ENCODE measurements around the gene CHCHD3. TPM values are rescaled to one million over a fixed set of nuclear protein-coding genes. Genes with fewer than 3 reads are reported as not detected.

CHCHD3 gene
- total and polyA plus RNA-seq, 9 of the 15 experiments (the other 6 are each of a cell fraction or from before 2014, with no cell fraction given), result 66.2 to 279 (median 204) TPM

DNA sequence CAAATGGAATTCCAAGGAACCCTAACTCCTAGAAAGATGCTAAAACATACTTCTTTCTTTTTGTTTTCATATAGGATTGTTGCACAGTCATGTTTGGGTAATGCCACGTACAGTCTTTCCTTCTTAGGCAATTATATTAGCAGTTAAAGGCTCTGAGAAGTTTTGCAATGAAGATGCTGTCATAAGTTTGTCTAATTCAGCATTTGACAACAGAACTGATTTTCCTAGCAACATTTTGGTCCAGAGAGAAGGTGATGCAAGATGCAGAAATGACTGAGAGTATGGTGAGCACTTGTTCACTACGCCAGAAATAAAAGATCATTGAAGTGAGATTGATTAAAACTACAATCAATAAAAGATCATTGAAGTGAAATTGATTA, 321.7 kb downstream of the CHCHD3 start:
- H3K9me3 ChIP-seq (replicated peaks; ENCODE audit: control insufficient read depth, insufficient read depth, low read depth, low read length), result no peaks in the 10 kb centered on the region
- in situ Hi-C loops (cut with MboI), result no loop called here

More for the DNA sequence above, 321.7 kb downstream of the CHCHD3 start:
- CTCF ChIA-PET (ENCODE audit: low intra/inter-chr PET ratio), result no interaction called here
- FAIRE-seq, result no peak
- Histone ChIP-seq H3K9me1 (ENCODE audit: control insufficient read depth, insufficient read depth, low read length) (no peaks in the 10 kb centered on the region), H3K9ac (ENCODE audit: insufficient read depth in 1 of 2, low read depth in 2 of 2, low read length in 2 of 2) (no peak overlapping the region), H3K4me3 (no peak overlapping the region), H3K27ac (ENCODE audit: extremely low read depth, low read depth, low read length) (no peak overlapping the region), H3K79me2 (ENCODE audit: control insufficient read depth, insufficient read depth, low read length) (no peaks in the 10 kb centered on the region), H2AFZ (ENCODE audit: low read depth, low read length) (no peak overlapping the region), H3K27me3 (ENCODE audit: control insufficient read depth in 2 of 2, insufficient read depth in 2 of 2, low read length in 2 of 2) (peaks cover 28 to 62% of the 10 kb centered on the region in 2 experiments), H3K4me1 (replicated peaks in 1 of 2; ENCODE audit: control insufficient read depth in 2 of 2, insufficient read depth in 2 of 2, low read length in 2 of 2) (peaks cover 0 to 4% of the 10 kb centered on the region in 2 experiments; a peak in 1 of 5 replicates), H4K20me1 (replicated peaks; ENCODE audit: control insufficient read depth, insufficient read depth, low read length) (no peaks in the 10 kb centered on the region; the same call in 1 of the 2 replicates), H3K36me3 (ENCODE audit: control insufficient read depth, insufficient read depth, low read length) (no peaks in the 10 kb centered on the region), H3K4me2 (ENCODE audit: insufficient read depth, low read length) (no peak overlapping the region)
- POLR2A ChIA-PET, result no interaction called here
- no peak for ATAC-seq
- no peak for TF ChIP-seq MYBL2 (IDR thresholded peaks at IDR 0.05; ENCODE audit: low read depth)
- no peak for TF ChIP-seq MYBL2 (CRISPR knock-in tag; IDR thresholded peaks at IDR 0.05; ENCODE audit: borderline replicate concordance)
- TF ChIP-seq TRIM24 (IDR thresholded peaks at IDR 0.05), result peak in 1 of 2 experiments; percentile 47; a peak in 1 of 4 replicates
- TF ChIP-seq, protein P1, sequence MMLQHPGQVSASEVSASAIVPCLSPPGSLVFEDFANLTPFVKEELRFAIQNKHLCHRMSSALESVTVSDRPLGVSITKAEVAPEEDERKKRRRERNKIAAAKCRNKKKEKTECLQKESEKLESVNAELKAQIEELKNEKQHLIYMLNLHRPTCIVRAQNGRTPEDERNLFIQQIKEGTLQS (IDR thresholded peaks at IDR 0.05), result peak; percentile 68
- TF ChIP-seq, protein P1 (CRISPR knock-in tag; conservative IDR thresholded peaks at IDR 0.05), result no peak
- no peak for TF ChIP-seq PTBP1 (IDR thresholded peaks at IDR 0.05; ENCODE audit: low read depth, low read length)
- TF ChIP-seq ZNF239 (CRISPR knock-in tag; IDR thresholded peaks at IDR 0.05), result peak; percentile 73
- TF ChIP-seq CEBPG (CRISPR knock-in tag; IDR thresholded peaks at IDR 0.05), result peak; percentile 78
- TF ChIP-seq CEBPG (tag; conservative IDR thresholded peaks at IDR 0.05 in 1 of 2, IDR thresholded peaks at IDR 0.05 in 1 of 2), result peak; percentile 43 to 92; a peak in 3 of 4 replicates
- TF ChIP-seq CEBPB (tag; IDR thresholded peaks at IDR 0.05), result peak; percentile 57; the same call in 1 of the 2 replicates
- 2% methylated on average over 2 of the region's 2 CpGs for WGBS (ENCODE audit: insufficient coverage, low coverage, missing lambda C conversion rate)
- intact Hi-C loops (cut with micrococcal nuclease), result no loop called here
- BruUV-seq (replicated peaks), result no TSS peak
- no peak for DNase-seq (ENCODE audit: extremely low read depth in 1 of 4, low spot score in 3 of 4)

Data from K562 (cell line).